Glutamatergic neuron (in vitro differentiated cells): Measurements from ENCODE around the gene ZSCAN18. TPM values are rescaled to one million over a fixed set of nuclear protein-coding genes. Genes with fewer than 3 reads are reported as not detected.

Source experiments
- total RNA-seq: library from RNA; stranded (reverse); fragmentation: NEBNext Ultra II Directional; extraction: Animal tissue kit (Norgen Biotek cat#: 25700); gene quantifications from one replicate; pipeline ENCODE4 v1.2.1, GENCODE V29; 2021; ENCODE audit not compliant: unreplicated experiment

Gene ZSCAN18
- total RNA-seq, 1 donor from 2014 or later = 66.7 TPM

Other genes starting within 250 kb of the ZSCAN18 start
- gene ZNF587, start 248.4 kb downstream of the ZSCAN18 start, total RNA-seq = 65.0 TPM
- 38.3 TPM for gene ZNF814, start 209.2 kb downstream of the ZSCAN18 start, total RNA-seq
- 23.0 TPM for gene ZNF417, start 181.6 kb downstream of the ZSCAN18 start, total RNA-seq
- 25.4 TPM for gene ZNF418, start 162.8 kb downstream of the ZSCAN18 start, total RNA-seq
- 11.0 TPM for gene ZNF256, start 150.5 kb downstream of the ZSCAN18 start, total RNA-seq
- gene C19orf18, start 123.7 kb downstream of the ZSCAN18 start, total RNA-seq = 1.6 TPM
- 58.2 TPM for gene ZNF606, start 95.4 kb downstream of the ZSCAN18 start, total RNA-seq
- gene ZSCAN1, start 64.2 kb downstream of the ZSCAN18 start, total RNA-seq = 7.7 TPM
- 16.6 TPM for gene ZNF135, start 38.9 kb downstream of the ZSCAN18 start, total RNA-seq
- 14.1 TPM for gene ZNF329, start 52.6 kb upstream of the ZSCAN18 start, total RNA-seq
- 42.7 TPM for gene ZNF274, start 84.8 kb upstream of the ZSCAN18 start, total RNA-seq
- 46.1 TPM for gene ZNF544, start 130.7 kb upstream of the ZSCAN18 start, total RNA-seq
- 24.8 TPM for gene ZNF8, start 180.7 kb upstream of the ZSCAN18 start, total RNA-seq
- gene ERVK3-1, start 207.1 kb upstream of the ZSCAN18 start, total RNA-seq = 56.2 TPM
- gene ZSCAN22, start 228.8 kb upstream of the ZSCAN18 start, total RNA-seq = 4.9 TPM